ENCODE measurements around the gene PSRC1. TPM values are rescaled to one million over a fixed set of nuclear protein-coding genes. Genes with fewer than 3 reads are reported as not detected.
"Not testable (repeated sequence)": the region's sequence is repeated elsewhere in the genome, so short reads cannot be mapped to it uniquely, and the experiment has no call there.

Gene PSRC1
- total and polyA plus RNA-seq, 2 of the 8 experiments (the other 6 are each of a cell fraction or from before 2014, with no cell fraction given), result 56.1 to 67.3 TPM

DNA sequence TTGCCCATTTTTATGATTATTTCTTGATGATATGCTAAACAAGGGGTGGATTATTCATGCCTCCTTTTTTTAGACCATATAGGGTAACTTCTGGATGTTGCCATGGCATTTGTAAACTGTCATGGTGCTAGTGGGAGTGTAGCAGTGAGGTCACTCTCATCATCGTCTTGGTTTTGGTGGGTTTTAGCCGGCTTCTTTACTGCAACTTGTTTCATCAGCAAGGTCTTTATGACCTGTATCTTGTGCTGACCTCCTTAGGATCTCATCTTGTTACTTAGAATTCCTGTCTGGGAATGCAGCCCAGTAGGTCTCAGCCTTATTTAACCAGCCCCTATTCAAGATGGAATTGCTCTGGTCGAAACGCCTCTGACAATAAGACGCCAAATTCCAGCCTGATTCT, 3.8 kb upstream of the PSRC1 start:
- H2AK5ac ChIP-seq (ENCODE audit: low read depth, low read length); H4K20me1 ChIP-seq (replicated peaks in 1 of 2; ENCODE audit: control insufficient read depth in 1 of 2, insufficient read depth in 2 of 2, low read length in 2 of 2); H3K4ac ChIP-seq (replicated peaks; ENCODE audit: insufficient read length, low read depth, low read length); H2BK120ac ChIP-seq (replicated peaks; ENCODE audit: low read depth, low read length); H3K56ac ChIP-seq (replicated peaks; ENCODE audit: insufficient read length, low read depth, low read length); H3K9ac ChIP-seq (replicated peaks in 1 of 4; ENCODE audit: extremely low read depth in 1 of 4, low read depth in 3 of 4, low read length in 3 of 4); H2AFZ ChIP-seq (ENCODE audit: low read length); H4K91ac ChIP-seq (replicated peaks; ENCODE audit: insufficient read length, low read length); H3K14ac ChIP-seq (ENCODE audit: insufficient read length); H3K79me1 ChIP-seq (ENCODE audit: low read depth, low read length); H3K23ac ChIP-seq (ENCODE audit: insufficient read length); FAIRE-seq; H3K79me2 ChIP-seq (ENCODE audit: control insufficient read depth in 1 of 2, insufficient read depth in 2 of 2, low read length in 2 of 2); DNase-seq (ENCODE audit: low read depth in 1 of 2, low spot score in 2 of 2); H2BK5ac ChIP-seq (ENCODE audit: low read depth, low read length); H4K8ac ChIP-seq (ENCODE audit: extremely low read depth, insufficient read depth, low read length); POLR2A ChIA-PET (ENCODE audit: partially characterized antibody); H2BK15ac ChIP-seq (ENCODE audit: low read length); H3K27ac ChIP-seq (ENCODE audit: low read depth, low read length); H3K9me3 ChIP-seq (ENCODE audit: insufficient read depth in 2 of 2, low read depth in 1 of 2, low read length in 1 of 2); H3K4me2 ChIP-seq (ENCODE audit: insufficient read depth in 1 of 2, low read depth in 2 of 2, low read length in 2 of 2); H3K36me3 ChIP-seq (ENCODE audit: control insufficient read depth in 2 of 4, insufficient read depth in 4 of 4, low read length in 3 of 4); H3K18ac ChIP-seq (ENCODE audit: extremely low read depth, low read length); H4K5ac ChIP-seq (ENCODE audit: insufficient read length, low read depth, low read length); H2BK12ac ChIP-seq (ENCODE audit: low read depth, low read length); H3K4me3 ChIP-seq (ENCODE audit: extremely low read depth in 1 of 4, insufficient read depth in 2 of 4, low read depth in 3 of 4, low read length in 4 of 4); H2BK20ac ChIP-seq (ENCODE audit: low read length); H3K27me3 ChIP-seq (replicated peaks in 1 of 4; ENCODE audit: control insufficient read depth in 3 of 4, extremely low read depth in 1 of 4, insufficient read depth in 3 of 4, low read length in 3 of 4): not testable (repeated sequence)
- H3K4me1 ChIP-seq (replicated peaks in 1 of 4; ENCODE audit: control insufficient read depth in 3 of 4, insufficient read depth in 4 of 4, low read length in 3 of 4), result peaks cover 6 to 10% (median 7%) of the 10 kb centered on the region in 4 experiments
- CTCF ChIA-PET (ENCODE audit: partially characterized antibody), result interaction anchor here (0.7 kb wide), 1 partner anchor 93 kb away, joined by 3 read pairs; no protein-coding TSS in a partner anchor
- peaks cover 12% of the 10 kb centered on the region for H3K23me2 ChIP-seq (ENCODE audit: low read depth, low read length)
- WGBS, 2 experiments (ENCODE audit: extremely low coverage in 1 of 2, insufficient coverage in 1 of 2, insufficient read length in 1 of 2, insufficient replicate concordance in 2 of 2, low coverage in 1 of 2, low lambda C conversion rate in 2 of 2, missing lambda C conversion rate in 1 of 2), result 94% methylated on average over 5 of the region's 5 CpGs; no CpG with 5 or more reads in 1 of the 2 experiments
